ENCODE measurements around the gene FLG2.

GRCh38 chr1:152392909-152393308 lies 33.1 kb upstream of the FLG2 start:
- TF ChIP-seq CTCF (IDR thresholded peaks at IDR 0.05) (no peak), POLR2A (IDR thresholded peaks at IDR 0.05) (no peak)
